Thoracic aorta (tissue), 2 donors: ENCODE results near the gene DUS4L. TPM values are rescaled to one million over a fixed set of nuclear protein-coding genes. Genes with fewer than 3 reads are reported as not detected.

Source experiments
- ATAC-seq: fragments of 150-250 bp; one replicate; pipeline ENCODE4 v1.8.0; 2017; ENCODE audit warnings: low read depth; ENCODE audit not compliant: insufficient number of reproducible peaks, low FRiP score
- DNase-seq: peaks from one replicate; pipeline ENCODE4 v3.0.0-alpha.2; 2020; ENCODE audit warnings: low spot score
- H3K27ac ChIP-seq, 2 donors: fragments of 200-600 bp; sonication (generic); 1 replicate in 1 of 2; 2 replicates in 1 of 2; pipeline ENCODE4 v1.5.1; 2016; ENCODE audit warnings: mild to moderate bottlenecking in 2 of 2, moderate library complexity in 2 of 2
- H3K27me3 ChIP-seq: fragments of 200-600 bp; sonication (generic); replicated peaks from 2 replicates; pipeline ENCODE4 v1.6.0; 2016; ENCODE audit warnings: mild to moderate bottlenecking; ENCODE audit not compliant: insufficient read depth
- H3K36me3 ChIP-seq: fragments of 200-600 bp; sonication (generic); one replicate; pipeline ENCODE4 v1.5.1; 2016
- H3K4me1 ChIP-seq, 2 donors: fragments of 200-600 bp; sonication (generic); 1 replicate in 1 of 2; 2 replicates in 1 of 2; pipeline versions ENCODE4 v1.5.1 to v1.6.0; 2016; ENCODE audit warnings: low read depth in 2 of 2, mild to moderate bottlenecking in 1 of 2; ENCODE audit not compliant: control insufficient read depth in 1 of 2
- H3K4me3 ChIP-seq: fragments of 200-600 bp; sonication (generic); 2 replicates; pipeline ENCODE4 v1.5.1; 2016; ENCODE audit warnings: mild to moderate bottlenecking
- H3K9me3 ChIP-seq: fragments of 200-600 bp; sonication (generic); 2 replicates; pipeline ENCODE4 v1.5.1; 2016
- CTCF ChIP-seq: fragments of 200-600 bp; sonication (generic); IDR thresholded peaks from one replicate; pipeline ENCODE4 v1.5.1; 2019; ENCODE audit warnings: antibody characterized with exemption
- total RNA-seq, 2 donors: library from RNA; depleted of rRNA; stranded (reverse); fragments of >200 nt; gene quantifications; one replicate each; pipeline versions ENCODE4 v1.1.0 to v1.2.3, GENCODE V29; 2016

DUS4L gene
- total RNA-seq, 2 donors from 2014 or later, result 4.7 to 10.3 TPM

GRCh38 chr7:107563081-107563774 is 543 bp upstream of the DUS4L start:
- TF ChIP-seq CTCF, result no peak
- H3K36me3 ChIP-seq, result no peaks in the 10 kb centered on the region
- H3K27me3 ChIP-seq, result no peaks in the 10 kb centered on the region
- DNase-seq (no peak), ATAC-seq (peak; percentile 16)
- no peaks in the 10 kb centered on the region for H3K9me3 ChIP-seq
- H3K27ac ChIP-seq, result peak overlapping the region; percentile 94 to 95
- H3K4me1 ChIP-seq, result peaks cover 20 to 51% of the 10 kb centered on the region in 2 donors
- peak overlapping the region; percentile 100 for H3K4me3 ChIP-seq

DNA sequence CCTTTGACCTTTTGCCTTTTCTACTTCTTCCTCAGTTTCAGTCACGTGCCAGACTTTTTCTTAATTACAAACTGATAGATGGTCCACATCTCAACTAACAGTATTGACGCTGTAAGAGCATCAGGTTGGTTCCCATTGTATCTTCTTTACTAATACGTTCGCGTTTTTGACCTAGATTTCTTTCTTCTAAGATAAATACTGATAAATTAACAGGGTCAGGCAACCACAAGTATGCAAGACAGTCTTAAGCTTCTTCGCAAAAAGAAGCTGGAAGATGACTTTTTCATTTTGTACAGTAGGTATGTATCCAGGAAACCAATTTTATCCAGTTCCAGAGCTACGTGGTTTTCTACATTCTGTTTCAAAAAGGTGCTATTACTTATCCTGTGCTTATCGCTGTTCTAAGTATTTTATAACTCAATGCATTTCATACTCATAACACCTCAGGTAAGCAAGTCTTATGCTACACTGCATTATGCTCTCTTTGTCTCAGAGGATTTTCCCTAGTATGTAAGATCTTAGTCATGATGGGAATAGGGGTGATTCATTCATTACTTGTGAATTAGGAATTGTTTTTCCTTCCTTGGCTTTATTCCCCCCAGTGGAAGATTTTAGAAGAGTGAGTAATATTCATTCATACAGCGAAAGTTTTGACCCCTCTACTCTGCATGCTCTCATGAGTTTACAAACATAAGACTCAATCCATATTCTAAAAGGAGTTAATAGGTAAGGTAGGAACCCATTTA is 955 bp downstream of the DUS4L start:
- Histone ChIP-seq H3K27me3 (no peaks in the 10 kb centered on the region), H3K4me3 (peak overlapping the region; percentile 100), H3K4me1 (peaks cover 18 to 44% of the 10 kb centered on the region in 2 donors), H3K27ac (peak overlapping the region; percentile 94 to 95), H3K9me3 (no peaks in the 10 kb centered on the region), H3K36me3 (no peaks in the 10 kb centered on the region)
- TF ChIP-seq CTCF, result no peak
- peak; percentile 8 for ATAC-seq
- DNase-seq, result no peak

DNA sequence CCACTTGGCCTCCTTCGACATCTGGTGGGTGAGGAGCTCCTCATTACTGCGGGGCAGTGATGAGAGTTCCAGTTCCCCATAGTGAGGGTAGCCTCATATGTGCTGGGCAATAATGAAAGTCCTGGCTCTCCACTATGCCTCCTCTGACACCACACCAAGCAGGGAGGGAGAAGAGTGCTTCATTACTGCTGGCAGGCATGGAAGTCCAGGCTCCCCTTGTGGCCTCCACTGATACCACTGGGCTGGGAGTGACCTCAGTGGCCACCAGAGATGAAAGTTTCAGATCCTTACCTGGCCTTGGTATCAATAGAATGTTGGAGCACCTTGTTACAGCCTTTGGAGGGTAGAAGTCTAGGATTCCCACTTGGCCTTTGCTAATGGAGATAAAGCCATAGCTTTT is 6.5 kb downstream of the DUS4L start:
- no peak for ATAC-seq
- DNase-seq, result no peak
- TF ChIP-seq CTCF, result no peak
- peaks cover 0 to 4% of the 10 kb centered on the region in 2 donors for H3K4me1 ChIP-seq
- H3K27ac ChIP-seq, result no peak overlapping the region
- H3K9me3 ChIP-seq, result no peaks in the 10 kb centered on the region
- H3K36me3 ChIP-seq, result no peaks in the 10 kb centered on the region
- H3K27me3 ChIP-seq, result no peaks in the 10 kb centered on the region
- no peak overlapping the region for H3K4me3 ChIP-seq

DNA sequence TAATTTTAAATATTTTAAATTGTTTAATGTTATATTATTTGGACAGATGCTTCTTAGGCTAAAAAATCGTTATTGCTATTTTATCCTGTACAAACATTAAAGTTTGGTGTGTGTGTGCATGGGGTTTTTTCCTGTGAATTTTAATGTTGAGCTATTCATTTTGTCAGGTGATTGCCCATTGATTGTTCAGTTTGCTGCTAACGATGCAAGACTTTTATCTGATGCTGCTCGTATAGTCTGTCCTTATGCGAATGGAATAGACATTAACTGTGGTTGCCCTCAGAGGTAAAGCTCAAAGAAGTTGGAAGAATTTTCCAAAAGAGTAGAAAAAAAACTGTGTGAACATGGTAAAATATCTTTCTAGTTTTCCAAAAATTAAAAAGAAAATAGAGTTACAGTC is 9.8 kb downstream of the DUS4L start:
- ATAC-seq, result no peak

More for the DNA sequence above, 9.8 kb downstream of the DUS4L start:
- no peaks in the 10 kb centered on the region for H3K9me3 ChIP-seq
- H3K4me1 ChIP-seq, result peaks cover 0 to under 1% of the 10 kb centered on the region in 2 donors
- H3K27ac ChIP-seq, result no peak overlapping the region
- no peak for TF ChIP-seq CTCF
- no peak for DNase-seq
- no peak overlapping the region for H3K4me3 ChIP-seq
- H3K27me3 ChIP-seq, result no peaks in the 10 kb centered on the region
- H3K36me3 ChIP-seq, result no peaks in the 10 kb centered on the region
